HL-60 (cell line): ENCODE measurements around the gene DHX38.

Source experiments
- POLR2AphosphoS5 ChIP-seq: IDR thresholded peaks from 2 replicates; pipeline ENCODE4 v1.6.1; 2012; ENCODE audit warnings: low read depth
- TF ChIP-seq, protein P1 (sequence below): IDR thresholded peaks from one replicate; pipeline ENCODE4 v1.5.1; 2011; ENCODE audit warnings: low read length, control low read depth, inconsistent platforms; ENCODE audit not compliant: insufficient read depth
- TF ChIP-seq, protein P2 (sequence below): IDR thresholded peaks from 2 replicates; pipeline ENCODE4 v1.6.1; 2012; ENCODE audit warnings: low read depth; ENCODE audit not compliant: insufficient replicate concordance

DNA sequence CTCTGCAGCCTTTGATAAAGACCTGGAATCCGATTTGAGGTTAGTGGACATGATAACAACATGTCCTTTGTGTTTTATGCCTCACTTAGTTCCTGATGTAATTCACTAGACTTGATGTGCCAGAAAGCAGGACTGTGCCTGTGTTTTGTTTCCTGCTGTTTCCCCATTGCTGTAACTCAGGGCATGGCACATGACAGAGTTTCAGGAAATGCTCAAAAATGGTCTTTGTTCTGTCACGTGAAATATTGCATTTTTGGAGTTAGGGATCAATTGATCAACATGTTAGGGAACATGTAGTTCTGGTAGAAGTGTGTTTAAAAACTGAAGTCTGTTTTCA, 32.8 kb downstream of the DHX38 start:
- TF ChIP-seq POLR2AphosphoS5: no peak
- TF ChIP-seq, protein P1, sequence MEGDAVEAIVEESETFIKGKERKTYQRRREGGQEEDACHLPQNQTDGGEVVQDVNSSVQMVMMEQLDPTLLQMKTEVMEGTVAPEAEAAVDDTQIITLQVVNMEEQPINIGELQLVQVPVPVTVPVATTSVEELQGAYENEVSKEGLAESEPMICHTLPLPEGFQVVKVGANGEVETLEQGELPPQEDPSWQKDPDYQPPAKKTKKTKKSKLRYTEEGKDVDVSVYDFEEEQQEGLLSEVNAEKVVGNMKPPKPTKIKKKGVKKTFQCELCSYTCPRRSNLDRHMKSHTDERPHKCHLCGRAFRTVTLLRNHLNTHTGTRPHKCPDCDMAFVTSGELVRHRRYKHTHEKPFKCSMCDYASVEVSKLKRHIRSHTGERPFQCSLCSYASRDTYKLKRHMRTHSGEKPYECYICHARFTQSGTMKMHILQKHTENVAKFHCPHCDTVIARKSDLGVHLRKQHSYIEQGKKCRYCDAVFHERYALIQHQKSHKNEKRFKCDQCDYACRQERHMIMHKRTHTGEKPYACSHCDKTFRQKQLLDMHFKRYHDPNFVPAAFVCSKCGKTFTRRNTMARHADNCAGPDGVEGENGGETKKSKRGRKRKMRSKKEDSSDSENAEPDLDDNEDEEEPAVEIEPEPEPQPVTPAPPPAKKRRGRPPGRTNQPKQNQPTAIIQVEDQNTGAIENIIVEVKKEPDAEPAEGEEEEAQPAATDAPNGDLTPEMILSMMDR: no peak
- TF ChIP-seq, protein P2, sequence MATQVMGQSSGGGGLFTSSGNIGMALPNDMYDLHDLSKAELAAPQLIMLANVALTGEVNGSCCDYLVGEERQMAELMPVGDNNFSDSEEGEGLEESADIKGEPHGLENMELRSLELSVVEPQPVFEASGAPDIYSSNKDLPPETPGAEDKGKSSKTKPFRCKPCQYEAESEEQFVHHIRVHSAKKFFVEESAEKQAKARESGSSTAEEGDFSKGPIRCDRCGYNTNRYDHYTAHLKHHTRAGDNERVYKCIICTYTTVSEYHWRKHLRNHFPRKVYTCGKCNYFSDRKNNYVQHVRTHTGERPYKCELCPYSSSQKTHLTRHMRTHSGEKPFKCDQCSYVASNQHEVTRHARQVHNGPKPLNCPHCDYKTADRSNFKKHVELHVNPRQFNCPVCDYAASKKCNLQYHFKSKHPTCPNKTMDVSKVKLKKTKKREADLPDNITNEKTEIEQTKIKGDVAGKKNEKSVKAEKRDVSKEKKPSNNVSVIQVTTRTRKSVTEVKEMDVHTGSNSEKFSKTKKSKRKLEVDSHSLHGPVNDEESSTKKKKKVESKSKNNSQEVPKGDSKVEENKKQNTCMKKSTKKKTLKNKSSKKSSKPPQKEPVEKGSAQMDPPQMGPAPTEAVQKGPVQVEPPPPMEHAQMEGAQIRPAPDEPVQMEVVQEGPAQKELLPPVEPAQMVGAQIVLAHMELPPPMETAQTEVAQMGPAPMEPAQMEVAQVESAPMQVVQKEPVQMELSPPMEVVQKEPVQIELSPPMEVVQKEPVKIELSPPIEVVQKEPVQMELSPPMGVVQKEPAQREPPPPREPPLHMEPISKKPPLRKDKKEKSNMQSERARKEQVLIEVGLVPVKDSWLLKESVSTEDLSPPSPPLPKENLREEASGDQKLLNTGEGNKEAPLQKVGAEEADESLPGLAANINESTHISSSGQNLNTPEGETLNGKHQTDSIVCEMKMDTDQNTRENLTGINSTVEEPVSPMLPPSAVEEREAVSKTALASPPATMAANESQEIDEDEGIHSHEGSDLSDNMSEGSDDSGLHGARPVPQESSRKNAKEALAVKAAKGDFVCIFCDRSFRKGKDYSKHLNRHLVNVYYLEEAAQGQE: no peak
